Muscle layer of colon (tissue), 2 donors: ENCODE results near the gene SIDT1.
A peak's percentile ranks its signal among the peaks of the same experiment; 100 is the strongest.
"Not testable (repeated sequence)": the region's sequence is repeated elsewhere in the genome, so short reads cannot be mapped to it uniquely, and the experiment has no call there.

Experiments
- H3K27ac ChIP-seq: one replicate; pipeline ENCODE4 v1.7.0; 2013; ENCODE audit warnings: low read depth, mild to moderate bottlenecking, low read length, moderate library complexity
- H3K27me3 ChIP-seq, 2 donors: one replicate each; pipeline ENCODE4 v1.7.0; 2013; ENCODE audit warnings: low read length in 2 of 2, mild to moderate bottlenecking in 2 of 2; ENCODE audit not compliant: insufficient read depth in 2 of 2, control insufficient read depth in 1 of 2
- H3K36me3 ChIP-seq: one replicate; pipeline ENCODE4 v1.7.0; 2013; ENCODE audit warnings: mild to moderate bottlenecking, low read length; ENCODE audit not compliant: insufficient read depth
- H3K4me1 ChIP-seq: one replicate; pipeline ENCODE4 v1.7.0; 2013; ENCODE audit warnings: mild to moderate bottlenecking, low read length; ENCODE audit not compliant: insufficient read depth
- H3K4me3 ChIP-seq, 2 donors: one replicate each; pipeline ENCODE4 v1.7.0; 2013; ENCODE audit warnings: low read length in 2 of 2, low read depth in 1 of 2, mild to moderate bottlenecking in 1 of 2, moderate library complexity in 1 of 2
- H3K9ac ChIP-seq: one replicate; pipeline ENCODE4 v1.7.0; 2013; ENCODE audit warnings: low read length
- H3K9me3 ChIP-seq: one replicate; pipeline ENCODE4 v1.7.0; 2013; ENCODE audit warnings: mild to moderate bottlenecking, low read length
- donor health status: abdominal sarcoma.
- donor health status: Adenocarcinoma of cecum.

SIDT1 gene

DNA sequence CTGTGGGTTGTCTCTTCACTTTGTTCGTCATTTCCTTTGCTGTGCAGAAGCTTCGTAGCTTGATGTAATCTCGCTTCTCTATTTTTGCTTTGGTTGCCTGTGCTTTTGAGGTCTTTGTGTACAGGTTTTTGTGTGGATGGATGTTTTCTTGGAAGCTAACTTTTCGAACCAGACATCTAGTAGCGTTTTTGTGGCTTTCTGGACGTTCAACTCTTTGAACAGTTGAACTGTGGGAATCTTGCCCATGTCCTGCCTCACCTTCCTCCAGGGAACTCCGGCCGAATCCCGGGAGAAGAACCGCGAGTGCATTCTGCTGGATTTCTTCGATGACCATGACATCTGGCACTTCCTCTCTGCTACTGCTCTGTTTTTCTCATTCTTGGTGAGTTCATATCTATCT, 93.5 kb downstream of the SIDT1 start:
- Histone ChIP-seq H3K27ac (no peak overlapping the region), H3K36me3 (no peaks in the 10 kb centered on the region), H3K4me1 (peaks cover 45% of the 10 kb centered on the region), H3K9ac (no peak overlapping the region), H3K9me3 (no peaks in the 10 kb centered on the region), H3K4me3 (no peak overlapping the region), H3K27me3 (no peaks in the 10 kb centered on the region)

DNA sequence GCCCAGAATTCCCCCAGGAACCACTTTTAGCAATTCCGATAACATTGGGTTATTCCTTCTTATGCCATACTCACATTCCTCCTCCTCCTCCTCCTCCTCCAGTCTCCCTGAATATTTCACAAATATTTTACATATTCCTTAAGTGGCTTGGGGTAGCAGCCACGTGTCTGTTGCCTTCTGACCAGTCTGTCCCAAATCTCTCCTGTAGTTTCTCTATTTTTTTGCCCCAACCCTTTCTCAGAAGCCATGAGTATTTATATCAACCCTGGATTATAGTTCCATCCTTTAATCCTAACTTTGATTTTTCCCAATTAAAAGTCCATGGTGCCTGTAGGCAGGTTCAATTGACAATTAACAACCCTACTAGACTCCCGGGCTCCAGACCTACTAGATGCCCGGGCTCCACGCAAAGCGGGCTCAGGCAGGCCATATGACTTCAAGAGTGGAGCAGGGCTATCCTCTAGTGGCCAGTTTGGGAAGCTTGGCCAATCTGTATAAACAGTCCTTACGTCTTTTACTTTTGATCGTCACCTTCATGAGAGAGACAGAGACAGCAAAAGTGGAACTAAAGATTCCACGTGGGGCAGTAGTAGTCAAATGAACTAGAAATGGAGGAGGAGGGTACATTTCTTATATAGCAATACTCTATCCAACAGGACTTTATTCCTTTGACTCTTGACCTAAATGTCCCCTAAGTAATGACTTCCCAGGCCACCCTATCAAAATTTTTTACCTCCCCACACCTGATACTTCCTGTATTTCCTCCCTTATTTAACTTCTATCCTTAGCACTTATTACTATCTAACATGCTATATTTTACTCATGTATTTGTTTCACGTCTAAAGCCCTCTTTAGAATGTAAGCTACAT, 94.4 kb downstream of the SIDT1 start:
- no peak overlapping the region for H3K9ac ChIP-seq
- H3K36me3 ChIP-seq, result no peaks in the 10 kb centered on the region
- no peak overlapping the region for H3K27ac ChIP-seq
- H3K27me3 ChIP-seq, result no peaks in the 10 kb centered on the region
- H3K4me1 ChIP-seq, result peaks cover 52% of the 10 kb centered on the region
- no peaks in the 10 kb centered on the region for H3K9me3 ChIP-seq
- H3K4me3 ChIP-seq, result peak overlapping the region in 1 of 2 donors; percentile 10

DNA sequence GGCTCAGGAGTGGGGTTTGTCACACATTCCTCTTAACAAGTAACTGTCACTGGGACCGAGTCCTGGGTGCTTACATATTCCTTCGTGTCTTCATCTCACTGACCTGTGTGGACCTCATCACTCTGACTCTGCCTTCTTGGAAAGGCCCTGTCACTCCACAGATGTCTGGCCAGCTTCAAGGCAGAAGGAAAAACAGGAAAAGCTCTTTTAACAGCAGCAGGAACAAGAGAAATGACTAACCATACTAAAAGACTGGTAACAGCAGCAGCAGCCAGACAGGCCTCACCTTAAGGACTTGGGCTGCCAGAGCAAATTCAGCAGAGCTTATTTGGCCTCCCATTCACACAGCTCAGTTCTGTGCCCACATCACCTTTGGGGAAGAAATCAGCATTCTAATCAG, 96.0 kb downstream of the SIDT1 start:
- Histone ChIP-seq H3K9ac (no peak overlapping the region), H3K9me3 (no peaks in the 10 kb centered on the region), H3K27me3 (no peaks in the 10 kb centered on the region), H3K27ac (peak overlapping the region; percentile 42), H3K36me3 (no peaks in the 10 kb centered on the region), H3K4me3 (no peak overlapping the region), H3K4me1 (peaks cover 52% of the 10 kb centered on the region)

DNA sequence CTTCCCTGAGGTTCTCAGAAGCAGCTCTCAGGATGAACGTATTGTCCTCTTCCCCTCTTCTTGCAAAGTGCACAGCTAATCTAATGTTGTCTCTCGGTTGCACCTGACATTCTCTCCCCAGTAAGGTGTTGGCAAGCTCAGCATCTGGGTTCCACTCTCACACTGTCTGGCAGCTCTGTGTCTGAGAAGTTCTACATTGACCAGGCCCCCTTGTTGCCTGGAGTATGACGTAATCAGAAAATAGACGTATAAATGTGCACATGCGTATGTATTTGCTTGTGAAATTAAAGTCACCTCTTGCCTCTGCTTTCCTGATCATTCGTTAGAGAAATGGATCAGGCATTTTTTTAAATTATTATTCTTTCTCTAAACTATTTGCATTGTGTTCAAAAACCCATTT, 96.4 kb downstream of the SIDT1 start:
- no peaks in the 10 kb centered on the region for H3K36me3 ChIP-seq
- H3K9me3 ChIP-seq, result no peaks in the 10 kb centered on the region
- no peak overlapping the region for H3K9ac ChIP-seq
- no peaks in the 10 kb centered on the region for H3K27me3 ChIP-seq
- H3K4me3 ChIP-seq, result no peak overlapping the region
- no peak overlapping the region for H3K27ac ChIP-seq
- H3K4me1 ChIP-seq, result peaks cover 52% of the 10 kb centered on the region

DNA sequence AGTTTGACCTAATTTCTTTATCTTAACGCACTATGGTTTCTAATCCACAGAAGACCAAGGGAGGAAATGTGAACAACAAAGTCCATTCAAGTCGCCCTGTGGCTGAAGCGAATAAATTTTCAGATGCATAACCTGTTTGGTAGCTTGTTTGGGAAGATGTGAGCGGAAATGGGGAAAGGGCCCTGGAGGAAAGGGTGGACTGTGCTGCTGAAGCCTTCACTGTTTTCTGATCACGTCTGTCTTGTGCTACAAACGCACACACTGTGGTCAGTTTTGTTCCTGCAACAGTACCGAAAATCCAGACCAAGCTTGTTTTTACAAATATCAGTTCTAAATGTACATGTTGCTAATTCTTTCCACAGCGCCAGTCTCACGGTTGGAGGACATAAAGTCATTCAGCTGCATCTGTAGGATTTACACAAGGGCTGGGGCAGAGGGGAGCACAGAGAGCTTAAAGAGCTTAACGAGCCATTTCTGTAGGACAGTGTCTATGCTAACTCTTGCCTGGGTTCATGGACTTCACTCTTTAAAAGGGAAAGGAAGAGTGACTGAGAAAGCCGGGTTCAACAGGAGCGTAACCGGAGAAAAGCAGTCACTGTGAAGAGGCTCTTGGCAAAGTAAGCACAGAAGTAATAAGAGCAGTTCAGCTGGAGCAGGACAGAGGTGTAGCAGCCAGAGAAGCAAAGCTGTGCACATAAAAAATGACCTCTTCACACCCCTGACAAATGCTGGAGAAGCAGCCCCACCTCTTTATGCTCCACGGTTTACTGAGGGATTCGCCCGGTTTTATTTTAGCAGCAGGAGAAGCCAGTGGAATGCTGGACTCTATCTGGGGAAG, 97.4 kb downstream of the SIDT1 start:
- Histone ChIP-seq H3K9ac (no peak overlapping the region), H3K4me3 (peak overlapping the region; percentile 9 to 44), H3K27me3 (no peaks in the 10 kb centered on the region), H3K9me3 (no peaks in the 10 kb centered on the region), H3K4me1 (peaks cover 52% of the 10 kb centered on the region), H3K27ac (peak overlapping the region; percentile 64), H3K36me3 (no peaks in the 10 kb centered on the region)

DNA sequence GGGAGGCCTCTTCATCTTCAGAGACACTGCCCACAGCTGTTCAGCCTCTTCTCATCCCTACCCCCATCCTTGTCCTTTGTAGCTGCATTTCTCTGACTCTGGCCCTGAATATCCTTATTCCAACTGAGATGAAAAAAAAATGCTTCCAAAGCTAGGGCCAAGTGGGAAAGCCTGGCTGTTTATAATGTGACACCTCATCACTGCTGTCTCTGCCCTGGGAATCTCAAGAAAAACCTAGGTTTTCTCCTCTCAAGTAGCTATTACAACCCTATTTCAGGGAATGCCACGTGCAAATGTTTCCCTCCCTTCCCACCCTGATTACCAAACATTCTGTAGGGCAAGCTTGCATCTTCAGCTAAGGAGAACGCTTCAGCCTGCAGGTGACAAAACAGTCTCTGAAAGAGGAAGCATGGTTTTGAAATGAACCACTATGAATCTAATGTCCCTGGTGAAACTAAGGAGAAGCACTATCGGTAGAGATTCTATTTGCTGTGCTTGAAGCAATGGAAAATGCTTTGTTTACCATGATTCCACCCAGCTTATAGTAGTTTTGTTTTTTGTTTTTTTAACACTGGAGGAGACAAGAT, 98.7 kb downstream of the SIDT1 start:
- H3K9ac ChIP-seq, result no peak overlapping the region
- no peaks in the 10 kb centered on the region for H3K36me3 ChIP-seq
- peaks cover 52% of the 10 kb centered on the region for H3K4me1 ChIP-seq
- H3K9me3 ChIP-seq, result no peaks in the 10 kb centered on the region
- H3K27me3 ChIP-seq, result no peaks in the 10 kb centered on the region
- no peak overlapping the region for H3K4me3 ChIP-seq
- peak overlapping the region; percentile 64 for H3K27ac ChIP-seq

DNA sequence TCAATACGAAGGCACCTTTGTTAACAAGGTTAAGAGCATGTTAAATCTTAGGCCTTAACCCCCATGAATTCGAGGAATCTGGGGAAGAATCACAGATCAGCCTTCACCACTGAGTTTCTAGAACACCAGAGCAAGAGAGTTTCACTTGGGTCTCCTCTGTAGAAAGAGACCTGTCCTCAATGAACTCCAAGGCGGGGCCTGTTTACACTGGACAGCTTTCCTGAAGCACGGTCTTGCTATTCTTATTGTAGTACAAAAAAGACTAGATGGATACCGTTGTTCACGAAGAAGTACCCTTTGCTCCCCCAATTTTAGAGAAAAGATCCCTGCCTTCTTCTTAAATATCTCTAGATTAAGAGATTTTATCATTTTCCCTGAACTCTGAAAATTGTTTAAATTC, 99.2 kb downstream of the SIDT1 start:
- Histone ChIP-seq H3K9me3 (no peaks in the 10 kb centered on the region), H3K4me1 (peaks cover 50% of the 10 kb centered on the region), H3K9ac (no peak overlapping the region), H3K36me3 (no peaks in the 10 kb centered on the region), H3K4me3 (no peak overlapping the region), H3K27ac (no peak overlapping the region), H3K27me3 (no peaks in the 10 kb centered on the region)

DNA sequence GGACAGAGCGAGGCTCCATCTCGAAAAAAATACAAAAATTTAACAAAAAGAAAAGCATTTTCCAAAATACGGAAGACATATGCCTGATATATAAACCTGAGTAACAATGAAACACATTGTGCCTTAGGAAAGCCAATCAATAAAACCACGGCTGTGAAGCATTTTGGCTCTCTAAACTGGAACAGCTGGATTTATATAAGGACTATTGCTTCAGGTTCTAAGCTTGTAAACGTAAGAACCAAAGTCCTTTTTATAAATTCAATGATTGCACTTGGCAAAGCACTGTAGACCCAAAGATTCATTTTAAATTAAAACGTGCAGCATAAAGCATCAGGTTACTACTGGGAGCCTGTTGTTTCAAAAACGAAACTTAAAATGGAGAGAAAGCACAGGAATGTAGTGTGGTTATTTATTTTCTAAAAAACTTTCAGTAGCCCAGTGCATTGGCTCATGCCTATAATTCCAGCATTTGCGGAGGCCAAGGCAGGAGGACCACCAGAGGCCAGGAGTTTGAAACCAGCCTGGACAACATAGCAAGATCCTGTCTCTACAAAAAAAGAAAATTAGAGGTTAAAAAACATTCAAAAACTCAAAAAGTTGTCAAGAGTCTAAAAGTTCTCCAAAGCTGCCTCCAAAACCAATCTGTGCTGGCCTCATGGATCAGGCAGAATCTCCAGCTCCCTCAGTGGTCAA, 102.6 kb downstream of the SIDT1 start:
- no peak overlapping the region for H3K4me3 ChIP-seq
- H3K27ac ChIP-seq, result no peak overlapping the region
- peaks cover 16% of the 10 kb centered on the region for H3K4me1 ChIP-seq
- no peaks in the 10 kb centered on the region for H3K9me3 ChIP-seq
- no peaks in the 10 kb centered on the region for H3K36me3 ChIP-seq
- no peak overlapping the region for H3K9ac ChIP-seq
- no peaks in the 10 kb centered on the region for H3K27me3 ChIP-seq

DNA sequence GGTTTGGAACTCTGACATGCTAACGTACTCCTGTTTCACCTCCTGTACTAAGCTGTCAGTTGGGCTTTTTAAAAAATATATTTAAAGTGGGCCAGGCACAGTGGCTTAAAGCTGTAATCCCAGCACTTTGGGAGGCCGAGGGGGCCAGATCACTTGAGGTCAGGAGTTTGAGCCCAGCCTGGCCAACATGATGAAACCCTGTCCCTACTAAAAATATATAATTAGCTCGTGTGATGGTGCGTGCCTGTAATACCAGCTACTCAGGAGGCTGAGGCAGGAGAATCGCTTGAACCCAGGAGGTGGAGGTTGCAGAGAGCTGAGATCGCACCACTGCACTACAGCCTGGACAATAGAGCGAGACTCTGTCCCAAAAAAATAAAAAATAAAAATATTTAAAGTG, 103.7 kb downstream of the SIDT1 start:
- not testable (repeated sequence) for H3K9me3 ChIP-seq, H3K4me1 ChIP-seq, H3K9ac ChIP-seq, H3K36me3 ChIP-seq, H3K27me3 ChIP-seq, H3K4me3 ChIP-seq, H3K27ac ChIP-seq

DNA sequence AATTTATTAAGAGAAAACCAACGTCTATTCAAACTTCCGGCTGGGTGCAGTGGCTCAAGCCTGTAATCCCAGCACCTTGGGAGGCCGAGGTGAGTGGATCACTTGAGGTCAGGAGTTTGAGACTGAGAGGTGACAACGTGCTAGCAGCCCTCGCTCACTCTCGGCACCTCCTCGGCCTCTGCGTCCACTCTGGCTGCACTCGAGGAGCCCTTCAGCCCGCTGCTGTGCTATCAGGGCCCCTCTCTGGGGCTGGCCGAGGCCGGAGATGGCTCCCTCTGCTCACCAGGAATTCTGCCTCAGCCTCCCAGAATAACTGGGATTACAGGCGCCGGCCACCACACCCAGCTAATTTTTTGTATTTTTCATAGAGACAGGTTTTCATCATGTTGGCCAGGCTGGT, 105.4 kb downstream of the SIDT1 start:
- H3K4me3 ChIP-seq, result no peak overlapping the region
- H3K27me3 ChIP-seq, result no peaks in the 10 kb centered on the region
- no peak overlapping the region for H3K9ac ChIP-seq
- H3K4me1 ChIP-seq, result no peaks in the 10 kb centered on the region
- no peaks in the 10 kb centered on the region for H3K36me3 ChIP-seq
- H3K27ac ChIP-seq, result no peak overlapping the region
- H3K9me3 ChIP-seq, result no peaks in the 10 kb centered on the region

DNA sequence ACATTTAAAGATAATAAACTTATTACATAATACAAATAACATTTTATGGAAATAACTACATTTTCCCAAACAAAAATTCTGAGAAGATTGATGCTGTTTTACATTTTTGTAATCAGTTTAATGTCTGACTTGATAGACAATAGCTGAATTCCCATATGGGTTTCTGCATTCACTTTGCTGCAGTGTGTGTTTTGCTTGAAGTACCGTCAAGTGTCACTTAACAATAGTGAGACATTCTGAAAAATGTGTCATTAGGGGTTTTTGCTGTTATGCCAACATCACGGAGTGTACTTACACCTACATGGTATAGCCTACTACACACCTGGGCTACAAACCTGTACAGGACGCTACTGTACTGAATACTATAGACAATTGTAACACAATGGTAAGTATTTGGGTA, 106.6 kb downstream of the SIDT1 start:
- Histone ChIP-seq H3K4me1 (no peaks in the 10 kb centered on the region), H3K27ac (no peak overlapping the region), H3K9ac (no peak overlapping the region), H3K4me3 (no peak overlapping the region), H3K36me3 (no peaks in the 10 kb centered on the region), H3K27me3 (no peaks in the 10 kb centered on the region), H3K9me3 (no peaks in the 10 kb centered on the region)
